Pancreas (tissue), 10 donors: Measurements from ENCODE around the gene PDLIM5. TPM values are rescaled to one million over a fixed set of nuclear protein-coding genes. Genes with fewer than 3 reads are reported as not detected.

Experiments
- ATAC-seq, 4 donors: fragments of 200-7000 bp; cut with Tn5 transposase; one replicate each; pipeline versions ENCODE4 v1.8.0 to v1.9.1; 2020; ENCODE audit warnings: mild to moderate bottlenecking in 4 of 4, moderate library complexity in 4 of 4
- DNase-seq, 6 donors: peaks; one replicate each; pipeline ENCODE4 v3.0.0-alpha.2; 2020
- FAIRE-seq: peaks from 2 replicates; lab custom pipeline; 2012; peaks lifted over from hg19 to GRCh38; lab: Jason Lieb, UNC
- H3K27ac ChIP-seq, 4 donors: fragments of 200-600 bp; sonication (generic); 1 replicate in 3 of 4; 2 replicates in 1 of 4; pipeline versions ENCODE4 v1.5.0 to v1.8.0; 2020
- H3K27me3 ChIP-seq, 4 donors: fragments of 200-600 bp; one replicate each; pipeline ENCODE4 v1.8.0; 2021
- H3K36me3 ChIP-seq, 3 donors: fragments of 200-600 bp; sonication (generic) in 1 of 3; one replicate each; pipeline versions ENCODE4 v1.5.0 to v1.8.0; 2020 to 2021
- H3K4me1 ChIP-seq, 3 donors: fragments of 200-600 bp; one replicate each; pipeline ENCODE4 v1.8.0; 2021
- H3K4me3 ChIP-seq, 4 donors: fragments of 200-600 bp; sonication (generic) in 2 of 4; one replicate each; pipeline versions ENCODE4 v1.5.0 to v1.8.0; 2020 to 2021
- H3K9me3 ChIP-seq, 4 donors: fragments of 200-600 bp; one replicate each; pipeline ENCODE4 v1.8.0; 2021
- WGBS, 2 donors: extraction: QIAGEN DNeasy Blood & Tissue Kit; methylation state at CpG; one replicate each; pipeline ENCODE4 v1.1.7; 2013; 5-methylcytosine and 5-hydroxymethylcytosine counted together
- intact Hi-C, 3 donors: fragments of 100-400 bp; cut with DNase I; formaldehyde crosslinking; loops; one replicate each; pipeline versions ENCODE4 v1.11.1 to v1.14.2; 2022
- polyA plus RNA-seq, 2 donors: library from polyadenylated mRNA; stranded (reverse); fragments of 200-250 nt; gene quantifications; one replicate each; pipeline ENCODE4 v1.2.3, GENCODE V29; 2013
- total RNA-seq, 6 donors: library from RNA; stranded (reverse); fragmentation: NEBNext Ultra II Directional in 4 of 6; extraction: Animal tissue kit (Norgen Biotek cat#: 25700) in 4 of 6; gene quantifications; one replicate each; pipeline versions ENCODE4 v1.2.1 to v1.2.4, GENCODE V29; 2021 to 2023
- TF ChIP-seq, protein P1 (sequence below), 4 donors: fragments of 200-600 bp; sonication (generic) in 3 of 4; IDR thresholded peaks; one replicate each; pipeline versions ENCODE4 v1.5.0 to v1.8.0; 2021; ENCODE audit warnings: antibody characterized with exemption in 4 of 4
- donor health status: healthy with polysubstance abuse.
- donor health status: DM: no; HTN: no; CAD: no; lungs with moderate emphysema.
- donor health status: DM: no; HTN: no; CAD: no.
- donor health status: control.
- donor health status: control.
- donor health status: Bipolar disorder and iron deficiency.
- donor health status: DM: yes; HTN: yes; CAD: no.
- donor health status: DM: no; HTN: no; CAD: no.
- donor health status: DM: no; HTN: no; CAD: no.
- donor health status: DM: yes; HTN: yes; CAD: no.

Gene PDLIM5
- total and polyA plus RNA-seq, 8 donors: 13.2 to 99.0 (median 49.8) TPM

- Histone ChIP-seq H3K27ac (peak overlapping the region in 2 of 4 donors; percentile 20), H3K4me3 (no peak overlapping the region), H3K9me3 (no peaks in the 10 kb centered on the region), H3K27me3 (no peaks in the 10 kb centered on the region), H3K36me3 (no peaks in the 10 kb centered on the region), H3K4me1 (peaks cover 0 to 7% (median 5%) of the 10 kb centered on the region in 3 donors)
- intact Hi-C loops: no loop called here
- no peak for DNase-seq
- TF ChIP-seq, protein P1, sequence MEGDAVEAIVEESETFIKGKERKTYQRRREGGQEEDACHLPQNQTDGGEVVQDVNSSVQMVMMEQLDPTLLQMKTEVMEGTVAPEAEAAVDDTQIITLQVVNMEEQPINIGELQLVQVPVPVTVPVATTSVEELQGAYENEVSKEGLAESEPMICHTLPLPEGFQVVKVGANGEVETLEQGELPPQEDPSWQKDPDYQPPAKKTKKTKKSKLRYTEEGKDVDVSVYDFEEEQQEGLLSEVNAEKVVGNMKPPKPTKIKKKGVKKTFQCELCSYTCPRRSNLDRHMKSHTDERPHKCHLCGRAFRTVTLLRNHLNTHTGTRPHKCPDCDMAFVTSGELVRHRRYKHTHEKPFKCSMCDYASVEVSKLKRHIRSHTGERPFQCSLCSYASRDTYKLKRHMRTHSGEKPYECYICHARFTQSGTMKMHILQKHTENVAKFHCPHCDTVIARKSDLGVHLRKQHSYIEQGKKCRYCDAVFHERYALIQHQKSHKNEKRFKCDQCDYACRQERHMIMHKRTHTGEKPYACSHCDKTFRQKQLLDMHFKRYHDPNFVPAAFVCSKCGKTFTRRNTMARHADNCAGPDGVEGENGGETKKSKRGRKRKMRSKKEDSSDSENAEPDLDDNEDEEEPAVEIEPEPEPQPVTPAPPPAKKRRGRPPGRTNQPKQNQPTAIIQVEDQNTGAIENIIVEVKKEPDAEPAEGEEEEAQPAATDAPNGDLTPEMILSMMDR (IDR thresholded peaks at IDR 0.05): no peak
- FAIRE-seq: no peak
- 57 to 66% methylated on average over 3 of the region's 3 CpGs for WGBS, 2 donors
- peak in 3 of 4 donors; percentile 35 to 72 (median 39) for ATAC-seq
Measured at GRCh38 chr4:94641702-94642560, 190.2 kb downstream of the PDLIM5 start.

DNA sequence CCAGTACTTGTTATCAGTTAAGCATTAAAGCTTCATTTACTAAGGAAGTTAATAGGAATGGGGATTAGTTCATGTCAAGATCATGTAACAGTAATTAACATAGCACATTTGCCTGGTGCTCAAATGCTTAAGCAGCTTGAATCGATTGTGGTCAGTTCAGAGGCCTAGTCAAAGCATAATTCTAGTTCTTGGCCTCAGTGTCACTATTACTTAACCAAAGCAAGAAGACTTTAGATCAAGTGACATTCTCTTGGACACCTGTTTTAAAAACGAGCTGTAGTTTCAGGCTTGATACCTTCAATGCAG, 190.8 kb downstream of the PDLIM5 start:
- Histone ChIP-seq H3K36me3 (no peaks in the 10 kb centered on the region), H3K4me1 (peaks cover 0 to 7% (median 5%) of the 10 kb centered on the region in 3 donors), H3K27me3 (no peaks in the 10 kb centered on the region), H3K27ac (peak overlapping the region in 1 of 4 donors; percentile 20), H3K4me3 (no peak overlapping the region), H3K9me3 (no peaks in the 10 kb centered on the region)
- no peak for FAIRE-seq
- DNase-seq: no peak
- WGBS, 2 donors: 30 to 47% methylated on average over 2 of the region's 2 CpGs
- intact Hi-C loops: no loop called here
- peak in 1 of 4 donors; percentile 14 for ATAC-seq
- TF ChIP-seq, protein P1 (IDR thresholded peaks at IDR 0.05): no peak

GRCh38 chr4:94648699-94649098, 197.0 kb downstream of the PDLIM5 start:
- TF ChIP-seq, protein P1 (IDR thresholded peaks at IDR 0.05): no peak
- Histone ChIP-seq H3K27me3 (no peaks in the 10 kb centered on the region), H3K4me3 (no peak overlapping the region), H3K9me3 (no peaks in the 10 kb centered on the region), H3K27ac (no peak overlapping the region), H3K4me1 (peaks cover 0 to 14% (median 5%) of the 10 kb centered on the region in 3 donors), H3K36me3 (no peaks in the 10 kb centered on the region)
- intact Hi-C loops: no loop called here
- ATAC-seq: no peak
- no peak for DNase-seq
- 89 to 99% methylated on average over 7 of the region's 7 CpGs for WGBS, 2 donors
- no peak for FAIRE-seq

- ATAC-seq (no peak), DNase-seq (no peak), FAIRE-seq (no peak)
- H3K27ac ChIP-seq: no peak overlapping the region
- intact Hi-C loops: no loop called here
- H3K36me3 ChIP-seq: no peaks in the 10 kb centered on the region
- peaks cover 0 to 16% (median 5%) of the 10 kb centered on the region in 3 donors for H3K4me1 ChIP-seq
- H3K9me3 ChIP-seq: no peaks in the 10 kb centered on the region
- TF ChIP-seq, protein P1 (IDR thresholded peaks at IDR 0.05): no peak
- WGBS, 2 donors: 97 to 98% methylated on average over 1 of the region's 1 CpG
- no peak overlapping the region for H3K4me3 ChIP-seq
- no peaks in the 10 kb centered on the region for H3K27me3 ChIP-seq
Measured at GRCh38 chr4:94649381-94650133, 197.8 kb downstream of the PDLIM5 start.
